CD1c-positive myeloid dendritic cell (primary cell): Measurements from ENCODE around the gene ZNF264.
"Not testable (repeated sequence)": the region's sequence is repeated elsewhere in the genome, so short reads cannot be mapped to it uniquely, and the experiment has no call there.

Experiments
- DNase-seq: peaks from one replicate; pipeline ENCODE4 v3.0.0-alpha.2; 2016; ENCODE audit errors: extremely low spot score

Gene ZNF264

DNA sequence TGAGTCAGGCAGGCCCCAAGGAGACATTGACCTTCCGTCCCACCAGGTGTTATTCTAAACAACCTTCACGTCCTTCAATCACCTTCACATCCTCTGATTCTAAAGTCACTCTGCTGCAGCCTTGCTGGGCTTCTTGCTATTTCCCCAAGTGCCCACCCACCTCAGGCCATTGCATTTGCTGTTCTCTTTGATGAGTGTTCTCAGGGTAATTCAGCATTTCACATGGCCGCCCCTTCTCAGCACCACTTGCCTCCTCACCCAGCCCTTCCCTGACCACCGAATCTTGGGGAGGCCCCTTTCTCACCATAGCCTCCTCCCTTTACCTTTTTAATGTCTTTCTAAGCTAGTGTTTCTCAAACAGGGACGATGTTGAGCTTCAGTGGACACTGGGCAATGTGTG is 53.8 kb downstream of the ZNF264 start:
- DNase-seq: no peak

DNA sequence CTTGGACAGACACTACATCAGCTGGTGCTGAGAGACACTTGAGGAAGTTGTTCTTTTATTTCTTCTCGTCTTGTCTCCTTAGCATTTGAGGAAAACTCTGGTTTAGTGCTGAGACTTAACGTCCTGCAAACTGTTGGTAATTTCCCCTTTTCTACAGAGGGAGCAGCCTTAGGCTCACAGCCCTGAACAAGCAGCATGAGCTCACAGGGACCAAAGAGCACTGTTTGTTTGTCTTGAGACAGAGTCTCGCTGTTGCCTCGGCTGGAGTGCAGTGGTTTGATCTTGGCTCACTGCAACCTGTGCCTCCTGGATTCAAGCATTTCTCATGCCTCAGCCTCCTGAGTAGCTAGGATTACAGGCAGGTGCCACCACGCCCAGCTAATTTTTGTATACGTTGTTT is 54.7 kb downstream of the ZNF264 start:
- DNase-seq: no peak

DNA sequence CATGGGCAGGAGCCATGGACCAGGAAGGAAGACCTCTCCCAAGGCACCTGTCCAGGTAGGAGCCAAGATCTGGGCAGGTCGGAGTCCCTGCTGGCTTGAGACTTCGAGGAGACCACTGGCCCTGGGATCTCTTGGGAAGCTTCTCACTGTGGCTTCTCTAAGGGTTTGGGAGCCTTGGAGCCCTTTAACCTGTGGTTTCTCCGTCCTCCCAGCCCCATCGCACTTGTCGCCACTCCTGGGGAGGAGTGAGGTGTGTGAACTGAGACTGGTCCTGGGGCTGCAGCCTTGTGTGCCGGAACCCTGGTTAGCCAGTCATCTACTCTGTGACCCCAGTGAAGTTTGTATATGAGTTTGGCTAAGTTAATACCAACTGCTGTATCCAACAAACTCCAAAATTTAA is 57.3 kb downstream of the ZNF264 start:
- no peak for DNase-seq

DNA sequence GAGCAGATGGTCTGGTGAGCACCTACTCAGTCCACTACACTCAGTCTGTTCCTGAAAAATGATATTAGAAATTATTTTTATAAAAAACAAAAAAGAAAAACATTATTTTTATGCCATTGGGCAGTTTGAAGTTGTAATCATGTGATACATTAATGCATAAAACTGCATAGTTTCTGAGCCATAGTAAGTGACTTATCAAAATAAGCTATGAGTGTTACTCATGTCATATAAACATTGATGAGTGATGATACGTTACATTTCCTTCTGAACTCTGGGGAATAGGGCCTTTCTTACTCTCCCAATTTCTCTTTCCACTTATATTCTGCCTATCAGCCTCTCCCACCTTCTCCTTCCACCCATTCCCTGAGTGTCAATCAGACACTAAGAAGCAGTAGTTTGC is 58.0 kb downstream of the ZNF264 start:
- no peak for DNase-seq

DNA sequence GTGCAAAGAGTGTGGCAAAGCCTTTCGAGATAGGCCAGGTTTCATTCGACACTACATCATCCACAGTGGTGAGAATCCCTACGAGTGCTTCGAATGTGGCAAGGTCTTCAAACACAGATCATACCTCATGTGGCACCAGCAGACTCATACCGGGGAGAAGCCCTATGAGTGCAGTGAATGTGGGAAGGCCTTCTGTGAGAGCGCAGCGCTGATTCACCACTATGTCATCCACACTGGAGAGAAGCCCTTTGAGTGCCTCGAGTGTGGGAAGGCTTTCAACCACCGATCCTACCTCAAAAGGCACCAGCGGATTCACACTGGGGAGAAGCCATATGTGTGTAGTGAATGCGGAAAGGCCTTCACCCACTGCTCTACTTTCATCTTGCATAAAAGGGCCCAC is 62.5 kb downstream of the ZNF264 start:
- DNase-seq: not testable (repeated sequence)

DNA sequence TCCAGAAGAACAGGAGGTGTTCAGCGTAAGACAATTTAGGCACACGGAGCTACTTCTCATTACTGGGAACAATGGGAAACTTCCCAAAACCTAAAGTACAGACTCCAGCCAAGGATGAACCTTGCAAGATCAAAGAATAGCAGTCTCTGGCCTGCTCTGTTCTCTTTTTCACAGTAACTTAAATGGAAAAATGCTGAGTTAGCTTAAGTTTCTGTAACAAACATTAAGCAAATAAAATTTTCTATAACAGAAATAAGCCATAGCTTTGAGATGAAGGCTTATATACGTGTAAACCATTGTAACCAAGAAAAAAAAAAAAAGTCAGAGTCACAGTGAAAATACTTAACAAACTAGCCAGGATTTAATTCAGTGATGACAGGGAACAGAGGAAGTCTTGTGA is 70.7 kb downstream of the ZNF264 start:
- DNase-seq: no peak

DNA sequence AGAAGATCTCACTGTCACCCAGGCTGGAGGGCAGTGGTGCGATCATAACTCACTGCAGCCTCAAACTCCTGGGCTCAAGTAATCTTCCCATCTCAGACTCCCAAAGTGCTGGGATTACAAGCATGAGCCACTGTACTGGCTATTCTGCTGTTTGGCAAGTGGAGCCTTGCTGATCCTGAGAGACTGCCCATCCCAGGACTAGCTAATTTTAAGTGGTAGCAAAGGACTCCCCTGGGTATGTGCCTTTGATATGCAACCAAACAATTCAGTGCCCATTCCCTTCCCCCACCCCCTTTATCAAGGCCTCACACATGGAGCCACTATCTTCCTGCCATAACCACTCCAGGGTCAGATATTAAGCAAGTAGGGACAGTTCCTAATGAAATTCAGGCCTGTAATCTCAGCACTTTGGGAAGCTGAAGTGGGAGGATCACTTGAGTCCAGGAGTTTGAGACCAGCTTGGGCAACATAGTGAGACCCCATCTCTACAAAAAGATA is 72.0 kb downstream of the ZNF264 start:
- DNase-seq: no peak

DNA sequence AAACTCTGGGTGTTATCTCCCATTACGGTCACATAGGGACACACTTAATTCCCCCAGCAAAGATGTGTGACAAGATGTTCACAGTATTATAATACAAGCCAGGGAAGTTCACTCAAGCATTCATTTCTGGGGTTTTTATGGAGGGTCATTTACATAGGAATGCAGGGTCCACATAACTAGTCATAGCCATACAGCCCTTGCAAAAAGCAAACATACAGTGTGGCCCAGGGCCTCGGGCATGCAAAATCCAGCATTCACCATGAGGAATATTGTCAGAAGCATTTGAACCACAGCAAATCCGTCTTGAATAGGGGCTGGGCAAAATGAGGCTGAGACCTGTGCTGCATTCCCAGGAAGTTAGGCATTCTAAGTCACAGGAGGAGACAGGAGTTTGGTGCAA is 76.0 kb downstream of the ZNF264 start:
- DNase-seq: no peak

DNA sequence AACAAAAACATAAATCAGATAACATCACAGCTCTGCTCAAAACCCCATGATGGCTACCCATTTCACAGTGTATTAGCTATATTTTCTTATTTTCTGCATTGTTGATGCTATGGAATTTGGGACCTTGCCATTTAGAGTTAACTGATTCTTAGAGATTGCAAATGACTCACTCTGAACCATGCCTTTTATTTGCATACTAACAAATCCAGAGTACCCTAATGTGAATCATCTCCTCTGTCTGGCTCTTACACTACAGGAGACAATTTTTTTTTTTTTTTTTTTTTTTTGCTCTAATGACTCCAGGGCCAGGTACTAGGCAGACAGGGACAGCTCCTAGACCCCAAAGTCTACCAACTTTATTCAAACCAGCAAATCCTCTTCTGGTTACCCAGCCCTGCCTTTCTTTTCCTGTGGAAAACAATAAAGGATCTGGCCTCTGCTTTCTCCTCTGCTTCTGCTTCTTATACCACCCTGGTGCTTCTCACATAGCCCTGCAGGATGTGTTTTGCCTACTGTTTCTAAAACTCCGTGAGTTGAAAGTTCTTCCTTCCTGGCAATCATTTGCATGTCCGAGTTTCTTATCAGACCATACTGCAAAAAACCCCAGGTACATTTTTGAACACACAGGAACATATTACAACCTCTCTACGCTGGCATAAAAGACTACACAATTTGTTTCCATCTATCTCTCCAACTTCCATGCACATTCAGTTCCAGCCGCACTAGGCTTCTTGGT is 78.4 kb downstream of the ZNF264 start:
- no peak for DNase-seq

DNA sequence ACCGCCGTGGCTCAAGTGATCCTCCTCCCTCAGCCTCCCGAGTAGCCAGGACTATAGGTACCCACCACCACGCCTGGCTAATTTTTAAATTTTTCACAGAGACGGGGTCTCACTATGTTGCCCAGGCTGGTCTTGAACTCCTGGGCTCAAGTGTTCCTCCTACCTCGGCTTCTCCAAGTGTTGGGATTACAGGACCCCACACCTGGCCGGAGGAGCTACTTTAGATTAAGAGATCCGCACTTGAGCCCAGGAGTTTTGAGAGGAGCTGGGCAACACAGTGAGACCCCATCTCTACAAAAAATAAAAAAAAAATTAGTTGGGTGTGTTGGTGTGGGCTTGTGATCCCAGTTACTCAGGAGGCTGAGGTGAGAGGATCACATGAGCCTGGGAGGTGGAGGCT is 80.0 kb downstream of the ZNF264 start:
- no peak for DNase-seq
